Fibroblast of villous mesenchyme (primary cell): ENCODE results near the gene KLK8. TPM values are rescaled to one million over a fixed set of nuclear protein-coding genes. Genes with fewer than 3 reads are reported as not detected.

ENCODE experiments used
- DNase-seq: peaks from one replicate; pipeline ENCODE4 v3.0.0-alpha.2; 2010; ENCODE audit warnings: low read depth
- H3K4me3 ChIP-seq: 2 replicates; pipeline ENCODE4 v1.5.1; 2011; ENCODE audit warnings: low read depth, mild to moderate bottlenecking, low read length
- total RNA-seq: library from RNA; depleted of rRNA; stranded (reverse); fragments of >200 nt; gene quantifications from 2 replicates; pipeline ENCODE4 v1.2.3, GENCODE V29; 2012
- TF ChIP-seq, protein P1 (sequence below): IDR thresholded peaks from 2 replicates; pipeline ENCODE4 v1.5.1; 2012; ENCODE audit warnings: low read depth, mild to moderate bottlenecking, low read length; ENCODE audit not compliant: insufficient read depth

Gene KLK8
- total RNA-seq, 1 donor: not detected

DNA sequence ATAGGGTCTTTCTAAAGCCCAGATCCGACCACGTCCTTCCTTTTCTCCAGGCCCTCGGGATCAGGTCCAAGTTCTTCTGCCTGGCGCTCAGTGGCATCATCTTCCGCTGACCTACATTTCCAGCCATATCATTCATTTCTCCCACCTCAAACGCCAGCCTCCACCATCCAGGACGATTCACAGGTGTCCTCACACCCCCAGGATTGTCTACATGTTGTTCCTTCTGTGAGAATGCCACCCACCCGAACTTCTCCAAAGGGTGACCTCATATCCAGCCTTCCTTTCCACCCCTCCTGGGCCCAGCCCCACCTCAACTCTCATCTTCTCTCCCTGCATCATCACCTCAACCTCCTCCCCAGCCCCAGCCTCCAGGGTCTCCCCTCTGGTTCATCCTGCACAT is 43.8 kb downstream of the KLK8 start:
- H3K4me3 ChIP-seq: no peak overlapping the region
- TF ChIP-seq, protein P1, sequence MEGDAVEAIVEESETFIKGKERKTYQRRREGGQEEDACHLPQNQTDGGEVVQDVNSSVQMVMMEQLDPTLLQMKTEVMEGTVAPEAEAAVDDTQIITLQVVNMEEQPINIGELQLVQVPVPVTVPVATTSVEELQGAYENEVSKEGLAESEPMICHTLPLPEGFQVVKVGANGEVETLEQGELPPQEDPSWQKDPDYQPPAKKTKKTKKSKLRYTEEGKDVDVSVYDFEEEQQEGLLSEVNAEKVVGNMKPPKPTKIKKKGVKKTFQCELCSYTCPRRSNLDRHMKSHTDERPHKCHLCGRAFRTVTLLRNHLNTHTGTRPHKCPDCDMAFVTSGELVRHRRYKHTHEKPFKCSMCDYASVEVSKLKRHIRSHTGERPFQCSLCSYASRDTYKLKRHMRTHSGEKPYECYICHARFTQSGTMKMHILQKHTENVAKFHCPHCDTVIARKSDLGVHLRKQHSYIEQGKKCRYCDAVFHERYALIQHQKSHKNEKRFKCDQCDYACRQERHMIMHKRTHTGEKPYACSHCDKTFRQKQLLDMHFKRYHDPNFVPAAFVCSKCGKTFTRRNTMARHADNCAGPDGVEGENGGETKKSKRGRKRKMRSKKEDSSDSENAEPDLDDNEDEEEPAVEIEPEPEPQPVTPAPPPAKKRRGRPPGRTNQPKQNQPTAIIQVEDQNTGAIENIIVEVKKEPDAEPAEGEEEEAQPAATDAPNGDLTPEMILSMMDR: no peak
- DNase-seq: no peak

DNA sequence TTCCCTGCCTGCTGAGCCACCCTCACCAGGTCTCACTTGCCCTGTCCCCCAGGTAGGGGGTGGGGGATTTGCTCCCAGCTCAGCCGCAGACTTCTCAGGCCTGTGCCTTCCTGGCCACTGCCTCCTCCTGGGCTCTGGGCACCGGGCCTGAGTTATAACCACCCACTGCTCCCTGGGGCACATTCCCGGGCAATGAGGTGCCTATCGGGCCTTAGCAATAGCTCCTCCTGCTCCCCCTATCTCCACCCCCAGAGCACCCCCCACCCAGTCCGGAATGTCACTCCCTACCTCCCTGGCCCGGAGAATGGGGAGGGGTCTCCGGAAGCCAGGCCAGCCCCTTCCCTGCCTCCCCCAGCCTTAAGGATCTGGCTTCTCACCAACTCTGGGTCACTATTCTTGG is 48.5 kb downstream of the KLK8 start, which contains the start of gene KLK5:
TSS of gene KLK5 (minus strand) at position 129 of the 400 bp plus-strand sequence. CDS start 381 bp downstream, outside the sequence.
- no peak for DNase-seq
- TF ChIP-seq, protein P1: no peak
- H3K4me3 ChIP-seq: no peak within 1 kb of the TSS

DNA sequence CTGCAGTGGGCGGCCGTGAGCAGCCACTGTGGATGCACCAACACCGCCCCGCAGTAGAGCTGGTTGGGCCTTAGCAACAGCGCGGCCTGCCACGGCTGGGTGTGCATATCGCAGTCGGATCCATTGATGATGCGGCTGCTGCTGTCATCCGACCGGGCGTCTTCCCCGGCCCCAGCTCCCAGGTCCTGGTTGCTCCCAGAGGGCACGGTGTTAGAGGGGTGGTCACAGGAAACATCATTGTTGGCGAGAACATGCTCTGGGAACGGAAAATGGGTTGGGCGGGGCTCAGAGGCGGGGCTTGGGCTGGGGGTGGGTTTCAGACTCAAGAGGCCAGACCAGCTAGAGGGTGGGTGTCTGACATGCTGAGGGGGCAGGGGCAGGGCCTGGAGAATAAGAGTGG is 51.5 kb downstream of the KLK8 start:
- TF ChIP-seq, protein P1: no peak
- no peak overlapping the region for H3K4me3 ChIP-seq
- DNase-seq: no peak

DNA sequence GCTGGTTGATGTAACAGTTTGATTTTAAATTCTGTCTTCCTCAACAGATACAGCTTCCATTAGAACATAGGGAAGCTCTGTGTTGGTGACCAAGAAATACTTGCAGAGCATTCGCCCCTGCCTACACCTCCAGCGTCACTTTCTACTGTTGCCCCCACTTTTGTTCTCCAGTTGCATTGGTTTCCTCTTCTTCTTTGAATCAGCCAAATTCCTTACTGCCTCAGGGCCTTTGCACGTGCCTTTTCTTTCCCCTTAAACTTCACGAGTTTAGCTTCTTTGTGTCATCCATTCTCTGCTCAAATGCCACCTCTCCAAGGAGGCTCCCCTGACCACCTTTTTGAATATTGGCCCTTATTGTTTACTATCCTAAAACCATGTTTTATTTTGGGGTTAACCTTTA is 54.3 kb downstream of the KLK8 start:
- TF ChIP-seq, protein P1: no peak
- DNase-seq: no peak

More for the DNA sequence above, 54.3 kb downstream of the KLK8 start:
- no peak overlapping the region for H3K4me3 ChIP-seq

Other genes starting within 250 kb of the KLK8 start
- gene GPR32, start 231.1 kb downstream of the KLK8 start, total RNA-seq: not detected in 2 replicates
- gene ACP4, start 211.2 kb downstream of the KLK8 start, total RNA-seq: not detected in 2 replicates
- gene KLK1, start 177.8 kb downstream of the KLK8 start, total RNA-seq: not detected in 2 replicates
- gene KLK15, start 168.0 kb downstream of the KLK8 start, total RNA-seq: not detected in 2 replicates
- gene KLK3, start 146.7 kb downstream of the KLK8 start, total RNA-seq: not detected in 2 replicates
- gene KLK2, start 128.2 kb downstream of the KLK8 start, total RNA-seq: not detected in 2 replicates
- not detected in 2 replicates for gene KLK4, start 90.2 kb downstream of the KLK8 start, total RNA-seq
- gene KLK5, start 48.6 kb downstream of the KLK8 start, total RNA-seq: not detected in 2 replicates
- not detected in 2 replicates for gene KLK6, start 32.0 kb downstream of the KLK8 start, total RNA-seq
- not detected in 2 replicates for gene KLK7, start 17.7 kb downstream of the KLK8 start, total RNA-seq
- not detected in 2 replicates for gene KLK10, start 18.1 kb upstream of the KLK8 start, total RNA-seq
- gene KLK11, start 25.0 kb upstream of the KLK8 start, total RNA-seq: not detected in 2 replicates
- not detected in 2 replicates for gene KLK12, start 33.4 kb upstream of the KLK8 start, total RNA-seq
- gene KLK13, start 63.5 kb upstream of the KLK8 start, total RNA-seq: not detected in 2 replicates
- gene KLK14, start 81.3 kb upstream of the KLK8 start, total RNA-seq: not detected in 2 replicates
- gene CTU1, start 106.8 kb upstream of the KLK8 start, total RNA-seq: 4.8 and 5.2 TPM in 2 replicates
- under 0.01 TPM in 1 of 2 replicates, not detected in the other for gene SIGLEC9, start 123.3 kb upstream of the KLK8 start, total RNA-seq
- not detected in 2 replicates for gene SIGLEC7, start 140.7 kb upstream of the KLK8 start, total RNA-seq
- not detected in 2 replicates for gene CD33, start 223.5 kb upstream of the KLK8 start, total RNA-seq
- gene SIGLECL1, start 249.5 kb upstream of the KLK8 start, total RNA-seq: not detected in 2 replicates